Measurements from ENCODE around the gene RIN2.

RIN2 gene

GRCh38 chr20:19745584-19745983 is 12.5 kb upstream of the RIN2 start:
- peaks cover 2% of the 10 kb centered on the region for H3K4me1 ChIP-seq (ENCODE audit: low read length)
- H3K4me3 ChIP-seq (ENCODE audit: low read length) = no peak overlapping the region
- peaks cover 32% of the 10 kb centered on the region for H3K27me3 ChIP-seq (ENCODE audit: low read depth, low read length)
- H3K79me2 ChIP-seq (ENCODE audit: low read length) = no peaks in the 10 kb centered on the region
- H3K27ac ChIP-seq (ENCODE audit: low read length) = no peak overlapping the region
- TF ChIP-seq, protein P1, sequence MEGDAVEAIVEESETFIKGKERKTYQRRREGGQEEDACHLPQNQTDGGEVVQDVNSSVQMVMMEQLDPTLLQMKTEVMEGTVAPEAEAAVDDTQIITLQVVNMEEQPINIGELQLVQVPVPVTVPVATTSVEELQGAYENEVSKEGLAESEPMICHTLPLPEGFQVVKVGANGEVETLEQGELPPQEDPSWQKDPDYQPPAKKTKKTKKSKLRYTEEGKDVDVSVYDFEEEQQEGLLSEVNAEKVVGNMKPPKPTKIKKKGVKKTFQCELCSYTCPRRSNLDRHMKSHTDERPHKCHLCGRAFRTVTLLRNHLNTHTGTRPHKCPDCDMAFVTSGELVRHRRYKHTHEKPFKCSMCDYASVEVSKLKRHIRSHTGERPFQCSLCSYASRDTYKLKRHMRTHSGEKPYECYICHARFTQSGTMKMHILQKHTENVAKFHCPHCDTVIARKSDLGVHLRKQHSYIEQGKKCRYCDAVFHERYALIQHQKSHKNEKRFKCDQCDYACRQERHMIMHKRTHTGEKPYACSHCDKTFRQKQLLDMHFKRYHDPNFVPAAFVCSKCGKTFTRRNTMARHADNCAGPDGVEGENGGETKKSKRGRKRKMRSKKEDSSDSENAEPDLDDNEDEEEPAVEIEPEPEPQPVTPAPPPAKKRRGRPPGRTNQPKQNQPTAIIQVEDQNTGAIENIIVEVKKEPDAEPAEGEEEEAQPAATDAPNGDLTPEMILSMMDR (IDR thresholded peaks at IDR 0.05; ENCODE audit: low read depth, low read length) = no peak
- no peak for TF ChIP-seq EZH2phosphoT487 (IDR thresholded peaks at IDR 0.05; ENCODE audit: low read depth)
- H3K36me3 ChIP-seq (replicated peaks; ENCODE audit: low read depth, low read length) = no peaks in the 10 kb centered on the region
- no peaks in the 10 kb centered on the region for H4K20me1 ChIP-seq (ENCODE audit: insufficient read depth, low read length)
- H3K4me2 ChIP-seq (ENCODE audit: low read length) = no peak overlapping the region
- no peak overlapping the region for H2AFZ ChIP-seq (ENCODE audit: low read depth, low read length)
- no peak overlapping the region for H3K9ac ChIP-seq (ENCODE audit: low read length)
- H3K9me3 ChIP-seq (ENCODE audit: insufficient read depth, low read length) = 0 out of 2 replicates have a peak, but pooled peaks cover 11% of the 10 kb centered on the region

DNA sequence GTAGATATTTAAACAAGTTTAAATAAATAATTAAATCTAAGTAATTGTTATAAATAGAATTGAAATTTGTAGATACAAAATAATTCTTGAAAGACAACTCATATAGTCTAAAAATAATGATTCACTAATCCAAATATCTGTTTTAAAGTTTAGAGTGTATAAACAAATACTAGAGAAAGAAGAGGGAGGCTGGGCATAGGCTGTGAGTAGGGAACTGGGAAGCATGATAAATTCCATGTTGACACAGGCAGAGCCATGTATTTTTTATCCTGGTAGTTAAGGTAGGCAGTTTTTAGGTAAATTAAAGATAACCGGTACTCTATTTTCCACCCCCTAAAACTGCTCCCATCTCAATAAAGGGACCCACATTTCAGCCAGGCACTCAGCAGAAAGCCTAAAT is 11.7 kb upstream of the RIN2 start:
- no peak overlapping the region for H3K4me2 ChIP-seq (ENCODE audit: low read length)
- no peak overlapping the region for H3K4me3 ChIP-seq (ENCODE audit: low read length)
- H3K9me3 ChIP-seq (ENCODE audit: insufficient read depth, low read length) = 0 out of 2 replicates have a peak, but pooled peaks cover 11% of the 10 kb centered on the region
- no peak overlapping the region for H2AFZ ChIP-seq (ENCODE audit: low read depth, low read length)
- H4K20me1 ChIP-seq (ENCODE audit: insufficient read depth, low read length) = no peaks in the 10 kb centered on the region
- H3K36me3 ChIP-seq (replicated peaks; ENCODE audit: low read depth, low read length) = no peaks in the 10 kb centered on the region
- H3K27ac ChIP-seq (ENCODE audit: low read length) = no peak overlapping the region
- no peak overlapping the region for H3K9ac ChIP-seq (ENCODE audit: low read length)
- peaks cover 24% of the 10 kb centered on the region; the same call in 1 of the 2 replicates for H3K27me3 ChIP-seq (ENCODE audit: low read depth, low read length)
- H3K79me2 ChIP-seq (ENCODE audit: low read length) = no peaks in the 10 kb centered on the region
- peaks cover 10% of the 10 kb centered on the region for H3K4me1 ChIP-seq (ENCODE audit: low read length)
- TF ChIP-seq EZH2phosphoT487 (IDR thresholded peaks at IDR 0.05; ENCODE audit: low read depth) = no peak
- TF ChIP-seq, protein P1 (IDR thresholded peaks at IDR 0.05; ENCODE audit: low read depth, low read length) = no peak

DNA sequence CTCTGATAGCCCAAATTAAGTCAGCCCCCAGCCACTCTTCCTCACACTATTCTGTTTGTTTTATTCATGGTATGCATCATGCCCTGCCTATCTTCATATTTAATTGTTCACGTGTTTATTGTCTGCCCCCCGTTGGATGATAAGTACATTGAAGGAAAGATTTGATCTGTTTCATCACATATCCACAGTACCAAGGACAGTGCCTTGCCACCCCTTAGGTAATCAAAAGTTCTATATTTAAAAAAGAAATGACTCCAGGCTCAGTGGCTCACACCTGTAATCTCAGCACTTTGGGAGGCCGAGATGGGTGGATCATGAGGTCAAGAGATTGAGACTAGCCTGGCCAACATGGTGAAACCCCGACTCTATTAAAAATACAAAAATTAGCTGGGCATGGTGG is 10.2 kb upstream of the RIN2 start:
- H3K4me3 ChIP-seq (ENCODE audit: low read length) = no peak overlapping the region
- TF ChIP-seq, protein P1 (IDR thresholded peaks at IDR 0.05; ENCODE audit: low read depth, low read length) = no peak
- TF ChIP-seq EZH2phosphoT487 (IDR thresholded peaks at IDR 0.05; ENCODE audit: low read depth) = no peak
- H3K4me1 ChIP-seq (ENCODE audit: low read length) = peaks cover 10% of the 10 kb centered on the region
- H3K27ac ChIP-seq (ENCODE audit: low read length) = no peak overlapping the region
- no peak overlapping the region for H3K9ac ChIP-seq (ENCODE audit: low read length)
- no peaks in the 10 kb centered on the region for H3K79me2 ChIP-seq (ENCODE audit: low read length)
- no peaks in the 10 kb centered on the region for H4K20me1 ChIP-seq (ENCODE audit: insufficient read depth, low read length)
- H3K4me2 ChIP-seq (ENCODE audit: low read length) = no peak overlapping the region
- H3K36me3 ChIP-seq (replicated peaks; ENCODE audit: low read depth, low read length) = no peaks in the 10 kb centered on the region
- H2AFZ ChIP-seq (ENCODE audit: low read depth, low read length) = no peak overlapping the region
- 0 out of 2 replicates have a peak, but pooled peaks cover 11% of the 10 kb centered on the region for H3K9me3 ChIP-seq (ENCODE audit: insufficient read depth, low read length)
- peaks cover 15% of the 10 kb centered on the region; the same call in 1 of the 2 replicates for H3K27me3 ChIP-seq (ENCODE audit: low read depth, low read length)

- no peaks in the 10 kb centered on the region for H4K20me1 ChIP-seq (ENCODE audit: insufficient read depth, low read length)
- H3K27me3 ChIP-seq (ENCODE audit: low read depth, low read length) = peaks cover 7% of the 10 kb centered on the region; the same call in 1 of the 2 replicates
- H3K4me3 ChIP-seq (ENCODE audit: low read length) = no peak overlapping the region
- peaks cover 10% of the 10 kb centered on the region for H3K4me1 ChIP-seq (ENCODE audit: low read length)
- no peak overlapping the region for H2AFZ ChIP-seq (ENCODE audit: low read depth, low read length)
- no peaks in the 10 kb centered on the region for H3K79me2 ChIP-seq (ENCODE audit: low read length)
- H3K4me2 ChIP-seq (ENCODE audit: low read length) = no peak overlapping the region
- 0 out of 2 replicates have a peak, but pooled peaks cover 11% of the 10 kb centered on the region for H3K9me3 ChIP-seq (ENCODE audit: insufficient read depth, low read length)
- no peak overlapping the region for H3K27ac ChIP-seq (ENCODE audit: low read length)
- H3K9ac ChIP-seq (ENCODE audit: low read length) = no peak overlapping the region
- H3K36me3 ChIP-seq (replicated peaks; ENCODE audit: low read depth, low read length) = no peaks in the 10 kb centered on the region
- no peak for TF ChIP-seq EZH2phosphoT487 (IDR thresholded peaks at IDR 0.05; ENCODE audit: low read depth)
- TF ChIP-seq, protein P1 (IDR thresholded peaks at IDR 0.05; ENCODE audit: low read depth, low read length) = no peak
These were observed 9.4 kb upstream of the RIN2 start for GRCh38 chr20:19748681-19749080.

All from OCI-LY3 (cell line).